Ovary (tissue), 3 donors: ENCODE data around the gene PGRMC2.

Experiments
- CTCF ChIP-seq, 3 donors: fragments of 450-650 bp in 2 of 3; fragments of 200-600 bp in 1 of 3; IDR thresholded peaks; one replicate each; pipeline versions ENCODE4 v1.5.1 to v1.8.0; 2016 to 2022; ENCODE audit warnings: antibody characterized with exemption in 3 of 3, mild to moderate bottlenecking in 1 of 3
- POLR2A ChIP-seq: fragments of 450-650 bp; IDR thresholded peaks from one replicate; pipeline ENCODE4 v1.6.1; 2017; ENCODE audit warnings: antibody characterized with exemption, mild to moderate bottlenecking, moderate library complexity
- donor health status: DM: no; HTN: no; CAD: no.

GRCh38 chr4:128307123-128307571, 19.5 kb upstream of the PGRMC2 start:
- TF ChIP-seq CTCF (IDR thresholded peaks at IDR 0.05) (no peak), POLR2A (no peak)
